ENCODE results near the gene DENND5A. TPM values are rescaled to one million over a fixed set of nuclear protein-coding genes. Genes with fewer than 3 reads are reported as not detected.

DENND5A gene
- total RNA-seq, 4 donors from 2014 or later, result 30.4 to 52.9 (median 36.4) TPM

DNA sequence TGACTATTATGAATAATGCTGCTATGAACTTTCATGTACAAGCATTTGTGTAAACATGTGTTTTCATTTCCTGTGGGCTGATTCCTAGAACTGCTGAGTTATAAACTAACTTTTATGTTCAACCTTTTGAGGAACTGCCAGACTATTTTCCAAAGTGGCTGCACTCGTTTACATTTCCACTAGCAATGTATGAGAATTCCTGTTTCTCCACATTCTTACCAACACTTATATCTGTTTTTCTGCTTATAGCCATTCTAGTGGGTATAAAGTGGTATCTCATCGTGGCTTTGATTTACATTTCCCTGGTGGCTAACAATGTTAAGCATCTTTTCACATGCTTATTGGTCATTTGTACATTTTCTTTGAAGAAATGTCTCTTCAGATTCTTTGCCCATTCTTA lies 138.5 kb downstream of the DENND5A start:
- Histone ChIP-seq H3K4me1 (no peaks in the 10 kb centered on the region), H3K27me3 (no peaks in the 10 kb centered on the region), H3K36me3 (no peaks in the 10 kb centered on the region), H3K4me3 (no peak overlapping the region), H3K9me3 (no peaks in the 10 kb centered on the region), H3K27ac (no peak overlapping the region)
- 48% methylated on average over 2 of the region's 2 CpGs for WGBS
- DNase-seq (ENCODE audit: low spot score in 2 of 2), result no peak
- TF ChIP-seq EP300 (IDR thresholded peaks at IDR 0.05) (no peak), POLR2A (IDR thresholded peaks at IDR 0.05) (no peak), POLR2AphosphoS5 (IDR thresholded peaks at IDR 0.05) (no peak)
- TF ChIP-seq, protein P1, sequence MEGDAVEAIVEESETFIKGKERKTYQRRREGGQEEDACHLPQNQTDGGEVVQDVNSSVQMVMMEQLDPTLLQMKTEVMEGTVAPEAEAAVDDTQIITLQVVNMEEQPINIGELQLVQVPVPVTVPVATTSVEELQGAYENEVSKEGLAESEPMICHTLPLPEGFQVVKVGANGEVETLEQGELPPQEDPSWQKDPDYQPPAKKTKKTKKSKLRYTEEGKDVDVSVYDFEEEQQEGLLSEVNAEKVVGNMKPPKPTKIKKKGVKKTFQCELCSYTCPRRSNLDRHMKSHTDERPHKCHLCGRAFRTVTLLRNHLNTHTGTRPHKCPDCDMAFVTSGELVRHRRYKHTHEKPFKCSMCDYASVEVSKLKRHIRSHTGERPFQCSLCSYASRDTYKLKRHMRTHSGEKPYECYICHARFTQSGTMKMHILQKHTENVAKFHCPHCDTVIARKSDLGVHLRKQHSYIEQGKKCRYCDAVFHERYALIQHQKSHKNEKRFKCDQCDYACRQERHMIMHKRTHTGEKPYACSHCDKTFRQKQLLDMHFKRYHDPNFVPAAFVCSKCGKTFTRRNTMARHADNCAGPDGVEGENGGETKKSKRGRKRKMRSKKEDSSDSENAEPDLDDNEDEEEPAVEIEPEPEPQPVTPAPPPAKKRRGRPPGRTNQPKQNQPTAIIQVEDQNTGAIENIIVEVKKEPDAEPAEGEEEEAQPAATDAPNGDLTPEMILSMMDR (IDR thresholded peaks at IDR 0.05), result no peak

DNA sequence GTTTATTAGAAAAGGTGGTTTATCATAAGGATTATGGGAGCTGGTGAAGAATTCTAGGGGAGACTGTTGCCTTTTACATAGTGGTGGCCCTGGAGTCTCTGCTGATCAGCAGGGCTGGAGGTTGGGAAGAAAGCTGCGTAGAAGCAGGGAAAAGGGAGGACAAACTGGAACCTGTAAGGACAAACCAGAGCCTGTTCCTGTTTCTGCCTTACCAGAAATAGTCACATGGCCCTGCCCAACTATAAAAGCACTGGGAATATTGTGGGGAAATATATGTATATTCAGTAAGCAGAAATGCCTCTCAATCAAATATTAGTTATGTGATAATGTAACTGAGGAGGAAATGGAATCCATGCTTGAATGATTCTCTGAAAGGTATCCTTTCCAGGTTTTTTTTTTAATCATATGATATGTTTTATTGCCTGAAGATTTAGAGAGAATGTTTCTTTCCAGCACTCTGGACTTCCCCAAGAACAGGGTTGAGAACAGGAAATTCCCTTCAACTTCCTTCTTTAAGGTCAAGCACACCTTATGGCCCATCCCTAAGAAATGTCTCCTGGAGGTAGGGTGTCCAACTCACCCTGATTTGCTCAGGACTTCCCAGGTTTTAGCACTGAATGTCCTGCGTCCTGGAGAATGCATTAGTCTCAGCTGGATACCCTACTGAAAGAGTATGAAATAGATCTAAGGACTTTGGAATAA lies 139.8 kb downstream of the DENND5A start:
- TF ChIP-seq EP300 (IDR thresholded peaks at IDR 0.05) (no peak), POLR2AphosphoS5 (IDR thresholded peaks at IDR 0.05) (no peak), POLR2A (IDR thresholded peaks at IDR 0.05) (no peak)
- TF ChIP-seq, protein P1 (IDR thresholded peaks at IDR 0.05), result no peak
- Histone ChIP-seq H3K4me1 (no peaks in the 10 kb centered on the region), H3K4me3 (no peak overlapping the region), H3K36me3 (no peaks in the 10 kb centered on the region), H3K27me3 (no peaks in the 10 kb centered on the region), H3K27ac (no peak overlapping the region), H3K9me3 (no peaks in the 10 kb centered on the region)
- WGBS, result 78% methylated on average over 2 of the region's 2 CpGs
- DNase-seq (ENCODE audit: low spot score in 2 of 2), result no peak

DNA sequence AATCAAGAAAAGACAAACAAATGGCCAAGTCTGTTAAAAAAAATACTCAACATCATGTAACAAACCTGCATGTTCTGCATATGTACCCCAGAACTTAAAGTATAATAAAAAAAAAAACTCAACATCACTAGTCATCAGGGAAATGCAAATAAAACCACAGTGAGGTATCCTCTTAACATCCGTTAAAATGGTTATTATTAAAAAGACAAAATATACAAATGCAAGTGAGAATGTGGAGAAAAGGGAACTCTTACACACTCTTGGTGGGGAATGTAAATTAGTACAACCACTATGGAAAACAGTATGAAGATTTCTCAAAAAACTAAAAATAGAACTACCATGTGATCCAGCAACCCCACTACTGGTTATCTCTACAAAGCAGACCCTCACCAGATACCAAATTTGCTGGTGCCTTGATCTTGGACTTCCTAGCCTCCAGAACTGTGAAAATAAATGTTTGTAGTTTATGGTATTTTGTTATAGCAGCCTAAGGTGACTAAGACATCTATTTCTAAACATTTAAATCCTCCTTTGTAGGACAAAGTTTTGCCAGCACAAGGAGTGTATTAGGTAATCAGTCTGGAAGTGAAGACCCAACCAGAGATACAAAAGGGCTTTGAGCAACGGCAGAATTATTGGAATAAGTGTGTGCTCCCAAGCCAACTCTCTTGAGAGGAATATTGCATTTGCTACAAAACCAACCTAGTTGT lies 141.4 kb downstream of the DENND5A start:
- H3K36me3 ChIP-seq, result no peaks in the 10 kb centered on the region
- H3K4me1 ChIP-seq, result no peaks in the 10 kb centered on the region
- WGBS, result 91% methylated on average over 2 of the region's 2 CpGs
- H3K4me3 ChIP-seq, result no peak overlapping the region
- DNase-seq (ENCODE audit: low spot score in 2 of 2), result no peak
- H3K27me3 ChIP-seq, result no peaks in the 10 kb centered on the region
- H3K9me3 ChIP-seq, result no peaks in the 10 kb centered on the region
- TF ChIP-seq POLR2A (IDR thresholded peaks at IDR 0.05) (no peak), POLR2AphosphoS5 (IDR thresholded peaks at IDR 0.05) (no peak), EP300 (IDR thresholded peaks at IDR 0.05) (no peak)
- TF ChIP-seq, protein P1 (IDR thresholded peaks at IDR 0.05), result no peak
- H3K27ac ChIP-seq, result no peak overlapping the region

DNA sequence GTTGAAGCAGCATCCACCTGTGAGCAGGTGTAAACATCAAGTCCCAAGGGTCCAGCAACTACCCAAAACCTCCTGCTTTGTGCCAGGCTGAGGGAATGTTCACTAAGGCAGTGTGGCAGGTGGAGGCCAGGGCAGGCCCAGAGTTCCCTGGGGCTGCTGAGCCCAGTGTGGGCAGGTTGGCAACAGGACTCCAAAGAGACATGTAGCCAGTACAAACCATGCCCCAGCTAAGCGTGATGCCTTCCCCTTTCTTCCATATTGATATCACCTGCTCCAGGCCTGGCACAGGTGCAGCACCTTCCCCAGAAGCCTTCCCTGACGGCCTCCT lies 143.7 kb downstream of the DENND5A start:
- 98% methylated on average over 2 of the region's 2 CpGs for WGBS
- Histone ChIP-seq H3K9me3 (no peaks in the 10 kb centered on the region), H3K36me3 (no peaks in the 10 kb centered on the region), H3K27me3 (no peaks in the 10 kb centered on the region), H3K4me1 (no peaks in the 10 kb centered on the region), H3K4me3 (no peak overlapping the region), H3K27ac (no peak overlapping the region)
- no peak for DNase-seq (ENCODE audit: low spot score in 2 of 2)
- TF ChIP-seq POLR2A (IDR thresholded peaks at IDR 0.05), result no peak
- TF ChIP-seq, protein P1 (IDR thresholded peaks at IDR 0.05), result no peak
- TF ChIP-seq EP300 (IDR thresholded peaks at IDR 0.05), result no peak
- no peak for TF ChIP-seq POLR2AphosphoS5 (IDR thresholded peaks at IDR 0.05)

DNA sequence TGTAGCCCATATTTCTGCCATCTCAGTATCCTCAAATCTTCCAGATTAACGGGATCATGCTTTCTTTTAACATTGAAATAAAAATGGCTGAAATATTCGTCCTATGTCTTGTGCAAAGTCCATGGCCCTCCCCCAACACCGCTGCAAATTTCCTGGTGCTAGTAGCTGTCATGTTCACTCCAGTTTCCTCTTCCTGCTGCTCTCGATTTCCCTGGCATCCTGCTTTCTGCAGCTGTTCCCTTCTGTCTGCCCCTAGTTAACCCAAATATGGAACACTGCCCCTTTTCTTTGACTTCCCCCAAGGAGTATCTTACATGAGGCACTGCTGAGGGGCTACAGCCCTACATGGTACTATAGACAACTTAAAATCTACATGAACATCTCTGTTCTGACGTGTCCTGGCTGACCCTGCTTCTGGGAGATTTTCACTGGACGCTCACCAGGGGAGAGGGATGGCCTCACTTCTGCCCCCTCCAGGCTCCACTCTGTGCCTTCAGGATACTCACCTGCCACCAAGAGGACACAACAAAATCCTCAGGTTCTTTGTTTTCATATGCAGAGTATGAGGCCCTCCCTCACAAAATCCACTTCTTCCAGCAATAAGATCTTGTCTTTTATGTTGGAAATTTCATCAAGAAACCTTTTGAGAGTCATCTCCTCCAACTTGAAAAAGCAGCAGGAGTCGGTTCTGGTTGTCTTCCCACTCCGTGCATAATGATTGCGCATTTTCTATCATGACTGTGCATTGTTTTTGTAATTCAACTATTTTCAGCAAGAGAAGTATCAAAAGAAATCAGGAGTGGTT lies 144.3 kb downstream of the DENND5A start:
- H3K36me3 ChIP-seq, result no peaks in the 10 kb centered on the region
- no peaks in the 10 kb centered on the region for H3K4me1 ChIP-seq
- TF ChIP-seq EP300 (IDR thresholded peaks at IDR 0.05) (no peak), POLR2A (IDR thresholded peaks at IDR 0.05) (no peak), POLR2AphosphoS5 (IDR thresholded peaks at IDR 0.05) (no peak)
- TF ChIP-seq, protein P1 (IDR thresholded peaks at IDR 0.05), result no peak
- 76% methylated on average over 9 of the region's 9 CpGs for WGBS
- no peaks in the 10 kb centered on the region for H3K9me3 ChIP-seq
- H3K27ac ChIP-seq, result no peak overlapping the region
- H3K27me3 ChIP-seq, result no peaks in the 10 kb centered on the region
- DNase-seq (ENCODE audit: low spot score in 2 of 2), result no peak
- no peak overlapping the region for H3K4me3 ChIP-seq

Measured in suprapubic skin (tissue), 4 donors.